GM21526 (cell line): ENCODE data around the gene SEL1L3.

Experiments used
- ATAC-seq: cut with Tn5 transposase; IDR thresholded peaks from one replicate; pipeline ENCODE4 v1.9.1; 2021; ENCODE audit warnings: moderate library complexity; ENCODE audit not compliant: unreplicated experiment, low FRiP score

SEL1L3 gene

DNA sequence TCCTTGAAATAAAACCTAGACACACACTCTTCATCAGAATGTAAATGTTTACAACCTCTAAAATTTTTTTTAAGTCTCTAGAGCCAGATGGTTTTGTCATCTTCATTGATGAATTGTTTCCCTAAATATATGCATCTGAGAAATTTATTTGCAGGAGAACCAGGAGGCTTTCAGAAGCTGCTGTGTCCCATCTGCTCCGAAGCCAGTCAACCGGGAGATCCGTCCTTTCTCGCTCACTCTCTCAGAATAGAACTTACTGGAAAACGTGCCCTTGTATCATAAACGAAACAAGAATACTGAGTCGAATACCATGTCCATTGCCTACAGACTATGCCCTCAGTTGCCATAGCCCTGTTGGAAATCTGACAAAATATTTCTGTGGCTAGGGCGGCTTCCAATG lies 103.7 kb downstream of the SEL1L3 start:
- ATAC-seq, result no peak

DNA sequence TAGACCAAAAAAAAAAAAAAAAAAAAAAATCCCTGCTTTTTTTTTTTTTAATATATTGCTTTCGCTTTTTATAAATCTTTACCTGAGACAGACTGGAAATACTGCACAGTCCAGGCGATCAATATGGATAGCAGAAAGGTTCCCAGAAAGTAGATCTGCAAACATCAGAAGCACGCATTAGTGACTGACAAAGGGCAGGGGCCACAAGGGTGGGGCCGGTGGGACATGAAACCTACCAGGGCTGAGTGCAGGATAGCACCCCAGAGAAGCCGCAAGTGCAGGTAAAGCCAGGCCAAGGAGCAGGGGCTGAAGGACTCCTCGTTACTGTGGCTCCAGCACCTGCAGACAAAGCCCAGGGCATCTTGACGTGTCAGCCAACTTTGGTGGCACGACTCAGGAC lies 105.3 kb downstream of the SEL1L3 start:
- no peak for ATAC-seq

DNA sequence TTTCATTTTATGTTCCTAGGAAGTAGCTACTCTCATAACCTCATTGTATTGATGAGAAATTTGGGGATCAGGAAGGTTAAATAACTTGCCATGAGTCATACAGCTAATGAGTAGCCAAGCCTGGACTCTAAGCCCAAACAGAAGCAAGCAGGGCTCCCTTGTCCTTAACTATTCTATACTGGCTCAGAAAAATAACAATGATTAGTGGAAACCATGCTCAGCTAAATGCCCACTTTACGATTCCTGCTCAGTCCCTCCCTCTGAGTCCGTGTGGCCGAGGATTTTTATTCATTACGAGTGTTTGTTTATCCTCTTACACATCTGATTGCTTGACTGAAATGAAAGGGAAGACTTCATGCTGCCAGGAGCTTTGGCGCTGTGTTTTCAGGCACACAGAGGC lies 106.3 kb downstream of the SEL1L3 start:
- ATAC-seq, result no peak

DNA sequence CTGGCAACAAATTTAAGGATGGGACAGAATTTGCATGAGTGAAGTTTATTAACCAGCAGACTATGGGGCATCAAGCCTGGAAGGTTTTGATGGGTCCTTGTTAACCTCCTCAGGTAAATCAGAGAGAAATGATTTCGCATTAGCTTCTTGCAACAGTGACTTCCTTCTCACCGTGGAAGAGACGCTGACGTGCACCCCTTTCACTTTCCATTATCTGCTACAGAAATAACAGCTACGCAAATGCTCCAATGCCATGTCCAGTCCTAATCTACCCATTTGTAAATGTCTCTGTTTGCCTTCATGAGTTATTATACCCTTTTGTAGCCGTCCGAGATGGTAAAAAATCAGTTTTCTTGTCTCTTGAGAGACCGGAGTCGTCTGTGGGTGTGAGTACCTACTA lies 106.9 kb downstream of the SEL1L3 start:
- no peak for ATAC-seq

DNA sequence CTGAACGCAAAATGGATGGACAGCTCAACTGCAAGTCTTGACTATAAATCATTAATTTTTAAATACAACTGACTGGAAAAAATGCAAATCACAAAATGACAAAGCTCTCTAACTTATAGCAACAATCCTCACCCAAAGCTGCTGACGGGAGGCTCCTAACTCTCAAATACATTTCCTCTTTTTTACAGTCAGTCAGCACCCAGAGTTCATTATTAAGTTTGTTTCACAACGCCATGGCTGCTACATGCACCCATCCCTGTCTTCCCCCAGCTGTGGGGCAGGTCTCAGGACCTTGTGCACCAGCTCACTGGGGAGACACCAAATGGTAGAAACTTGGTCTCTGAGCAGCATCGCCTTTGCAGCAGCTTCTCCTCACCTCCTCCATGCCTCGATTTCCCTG lies 109.5 kb downstream of the SEL1L3 start:
- no peak for ATAC-seq

DNA sequence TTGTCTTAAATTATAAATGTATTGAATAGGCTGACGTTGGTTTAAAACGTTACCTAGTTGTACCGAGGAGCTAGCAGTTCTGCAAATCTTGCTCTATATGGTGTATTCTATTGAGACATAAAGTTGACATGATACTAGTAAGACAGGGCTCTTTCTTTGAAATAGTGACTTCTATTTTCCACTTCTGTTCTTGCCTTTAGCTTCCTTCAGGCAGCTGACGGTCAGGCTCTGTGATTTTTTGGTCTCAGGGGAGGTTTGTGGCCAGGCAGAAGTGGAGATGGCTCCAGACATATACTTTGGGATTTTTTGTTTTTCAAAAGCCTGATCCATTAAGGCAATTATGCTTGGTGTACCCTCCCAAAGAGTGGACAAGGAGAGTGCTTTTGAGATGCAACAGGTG lies 111.9 kb downstream of the SEL1L3 start:
- no peak for ATAC-seq

DNA sequence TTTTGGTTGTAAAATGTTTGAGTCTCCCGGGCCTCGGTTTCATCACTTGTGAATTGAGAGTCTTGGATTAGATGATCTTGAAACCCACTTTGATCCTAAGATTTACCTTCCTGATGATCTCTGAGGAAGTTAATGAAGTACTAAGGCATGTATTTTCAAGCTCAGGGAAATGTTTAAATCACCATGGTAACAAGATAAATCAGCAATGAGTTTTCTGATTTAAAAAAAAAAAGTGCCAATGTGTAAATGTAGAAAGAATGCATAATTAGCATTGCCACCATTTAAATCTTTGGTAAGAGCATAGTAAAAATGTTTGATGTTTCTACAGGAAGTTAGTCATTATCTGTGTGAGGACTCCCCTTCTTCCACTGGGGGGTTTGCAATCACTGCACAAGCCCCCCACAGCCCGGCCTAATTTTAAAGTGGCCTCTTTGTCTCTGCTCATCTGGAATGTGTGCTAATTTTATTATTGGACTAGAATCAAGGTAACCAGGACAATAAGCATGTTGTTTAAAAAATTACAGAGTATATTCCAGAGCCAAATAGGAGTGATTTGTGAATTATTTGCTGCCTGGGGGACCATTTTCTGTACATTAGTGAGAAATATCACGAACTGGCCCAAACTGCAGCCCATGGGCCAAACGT lies 113.5 kb downstream of the SEL1L3 start:
- no peak for ATAC-seq

DNA sequence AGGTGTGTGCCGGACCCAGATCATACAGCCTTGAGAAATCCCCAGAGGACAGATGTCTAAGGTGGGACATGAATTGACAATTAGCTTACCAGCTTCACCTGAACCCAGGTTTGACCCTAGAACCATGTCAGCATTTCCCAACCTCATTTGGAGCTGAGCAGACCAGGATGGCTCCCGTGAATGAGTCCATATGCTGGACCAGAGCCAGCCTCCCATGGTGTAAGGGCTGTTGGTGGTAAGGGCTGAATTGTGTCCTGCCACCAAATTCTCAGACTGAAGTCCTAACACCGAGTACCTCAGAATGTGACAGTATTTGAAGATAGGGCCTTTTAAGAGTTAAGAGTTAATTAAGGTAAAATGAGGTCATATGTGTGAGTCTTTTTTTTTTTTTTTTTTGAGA lies 118.8 kb downstream of the SEL1L3 start:
- no peak for ATAC-seq

DNA sequence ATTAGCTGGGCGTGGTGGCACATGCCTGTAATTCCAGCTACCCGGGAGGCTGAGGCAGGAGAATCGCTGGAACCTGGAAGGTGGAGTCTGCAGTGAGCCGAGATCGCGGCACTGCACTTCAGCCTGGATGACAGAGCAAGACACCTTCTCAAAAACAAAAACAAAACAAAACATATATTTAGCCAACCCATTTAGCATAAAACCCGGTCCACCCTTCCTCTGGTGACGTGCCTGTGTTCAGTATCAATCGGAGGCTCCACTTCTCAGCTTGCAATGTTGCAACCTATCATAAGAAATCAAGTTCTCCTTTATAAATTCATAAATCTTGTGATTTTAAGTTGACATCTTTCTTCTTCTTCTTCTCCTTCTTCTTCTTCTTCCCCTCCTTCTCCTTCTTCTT lies 133.2 kb downstream of the SEL1L3 start:
- no peak for ATAC-seq

DNA sequence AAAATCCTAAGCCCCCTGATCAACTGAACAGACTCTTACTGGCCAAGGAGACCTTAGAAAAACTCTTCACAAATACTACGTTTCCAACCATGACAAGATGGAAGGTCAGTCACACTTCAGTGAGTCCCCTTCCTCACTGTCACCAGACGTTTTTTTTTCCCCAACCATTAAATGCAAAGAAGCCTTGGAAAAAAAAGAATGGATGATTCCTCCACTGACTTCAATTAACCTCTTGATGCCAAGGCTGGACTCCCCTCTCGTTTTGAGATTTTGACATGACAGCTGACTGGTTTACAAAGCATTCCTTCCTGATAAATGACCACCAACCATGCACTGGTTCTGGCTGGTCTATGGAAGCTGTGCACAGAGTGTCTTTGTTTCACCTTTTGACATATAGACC lies 133.9 kb downstream of the SEL1L3 start:
- ATAC-seq, result no peak

DNA sequence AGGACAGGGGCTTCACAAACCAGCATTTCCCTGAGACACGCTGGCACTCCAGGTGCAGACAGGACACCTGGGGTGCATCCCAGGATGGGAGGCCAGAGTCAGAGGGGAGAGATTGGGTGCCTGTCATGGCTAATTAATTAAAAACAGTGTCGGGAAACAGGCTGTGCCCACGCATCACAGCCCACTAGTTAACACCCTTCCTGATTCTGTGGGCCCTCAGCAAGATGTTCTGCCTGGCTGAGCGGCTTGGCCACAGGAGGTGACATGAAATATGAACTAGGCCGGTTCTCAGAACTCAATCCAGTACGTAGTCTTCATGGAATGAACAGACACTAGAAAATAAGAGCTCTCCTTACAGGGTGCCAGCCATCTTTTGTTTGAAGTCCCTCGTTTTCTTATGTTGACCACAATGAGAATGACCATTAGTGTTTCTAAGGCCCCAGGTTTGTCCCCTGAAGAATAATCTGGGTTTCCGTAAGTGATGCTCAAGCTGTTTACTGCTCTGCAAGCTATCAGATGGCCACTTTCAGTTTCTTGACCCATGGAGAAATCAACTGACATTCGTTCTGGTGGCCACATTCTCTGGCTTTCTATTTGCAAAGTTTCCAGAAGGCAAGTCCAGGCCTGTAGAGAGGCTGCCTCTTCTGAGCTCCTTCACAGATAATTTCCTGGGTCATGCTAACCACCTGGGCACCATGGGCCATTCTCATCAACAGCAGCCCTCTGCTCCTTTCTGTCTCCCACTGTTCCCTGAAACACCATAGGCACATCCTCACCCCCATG lies 134.9 kb downstream of the SEL1L3 start:
- ATAC-seq, result no peak

DNA sequence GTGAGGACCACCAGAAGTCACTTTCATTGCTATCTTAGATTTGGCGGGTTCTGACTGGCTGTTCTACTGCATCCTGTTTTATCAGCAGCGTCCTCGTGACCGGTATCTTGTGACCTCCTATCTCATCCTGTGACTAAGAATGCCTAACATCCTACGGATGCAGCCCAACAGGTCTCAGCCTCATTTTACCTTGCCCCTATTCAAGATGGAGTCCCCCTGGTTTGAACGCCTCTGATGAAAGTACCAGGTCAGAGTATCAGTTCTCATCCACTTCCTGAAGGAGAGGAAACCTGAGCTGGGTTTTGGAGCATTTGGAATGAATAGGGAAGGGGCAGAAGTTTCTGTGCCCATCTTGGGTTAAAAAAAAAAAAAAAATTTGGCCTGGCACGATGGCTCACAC lies 136.9 kb downstream of the SEL1L3 start:
- no peak for ATAC-seq

DNA sequence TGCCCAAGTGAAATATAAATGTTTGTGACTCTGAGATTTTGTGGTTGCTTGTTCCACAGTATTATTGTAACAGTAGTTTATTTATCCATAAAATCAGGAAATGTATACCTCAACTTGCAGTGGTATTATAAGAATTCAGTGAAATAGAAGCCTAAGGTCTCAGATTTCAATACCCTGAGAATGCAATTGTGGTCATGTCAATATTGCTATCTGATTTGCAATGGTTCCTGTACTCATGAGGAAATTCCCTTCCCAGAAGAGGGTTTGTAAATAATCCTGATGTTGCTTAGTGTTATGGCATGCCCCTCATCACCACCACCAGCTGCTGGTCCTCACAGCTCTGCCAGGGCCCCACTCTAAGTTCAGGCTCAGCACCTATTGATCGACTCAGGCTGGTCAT lies 139.4 kb downstream of the SEL1L3 start:
- ATAC-seq, result no peak

DNA sequence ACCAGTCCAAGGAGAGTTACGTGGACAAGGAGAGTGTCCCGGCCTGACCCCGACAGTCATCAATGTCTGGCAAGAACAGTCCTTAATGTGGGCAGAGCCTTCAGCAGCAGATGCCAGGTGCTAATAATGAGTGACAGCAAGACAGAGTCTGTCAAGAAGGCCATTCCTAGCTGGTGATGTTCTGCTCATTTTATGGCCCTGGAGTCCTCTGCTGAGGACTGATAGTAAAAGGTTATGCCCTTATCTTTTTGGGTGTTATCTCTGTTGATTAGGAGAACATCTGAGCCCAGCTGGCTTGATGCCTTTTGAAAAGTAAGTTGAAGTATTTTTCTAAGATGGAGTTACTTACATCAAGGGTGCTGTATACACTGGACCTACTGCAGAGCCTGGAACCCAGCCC lies 139.8 kb downstream of the SEL1L3 start:
- ATAC-seq, result no peak

DNA sequence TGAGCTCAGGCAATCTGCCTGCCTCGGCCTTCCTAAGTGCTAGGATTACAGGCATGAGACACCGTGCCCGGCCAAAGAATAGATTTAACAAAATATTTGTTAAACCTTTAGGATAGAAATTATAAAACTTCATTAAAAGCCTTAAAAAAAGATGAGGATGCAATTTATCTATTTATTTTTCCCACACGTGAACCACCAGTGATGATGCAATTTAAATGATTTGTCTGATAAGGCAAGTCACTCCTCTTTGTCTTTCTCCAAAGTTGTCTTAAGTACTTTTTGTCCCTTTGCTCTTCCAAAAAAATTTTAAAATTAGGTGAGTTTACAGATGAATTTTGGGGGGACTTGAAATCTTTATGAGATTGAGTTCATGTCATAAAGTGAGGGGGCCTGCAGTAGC lies 149.0 kb downstream of the SEL1L3 start:
- no peak for ATAC-seq

DNA sequence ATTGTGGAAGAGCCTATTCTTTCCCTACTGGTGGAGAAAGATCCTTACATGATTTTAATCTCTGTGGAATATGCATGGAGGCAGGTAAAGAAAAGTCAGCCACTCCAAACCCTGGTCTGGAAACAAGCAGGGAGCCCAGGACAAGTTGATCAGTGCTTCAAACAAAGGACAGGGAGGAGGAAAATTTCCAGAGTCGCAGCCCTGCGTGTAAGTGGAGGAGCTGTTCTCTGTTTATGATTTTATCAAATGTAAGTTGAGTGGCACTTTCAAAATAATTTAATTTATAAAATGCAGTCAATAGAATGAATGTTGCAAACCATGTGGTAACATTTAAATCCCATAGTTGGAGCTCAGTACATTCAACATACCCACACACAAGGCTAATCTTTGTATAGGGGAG lies 150.2 kb downstream of the SEL1L3 start:
- no peak for ATAC-seq

DNA sequence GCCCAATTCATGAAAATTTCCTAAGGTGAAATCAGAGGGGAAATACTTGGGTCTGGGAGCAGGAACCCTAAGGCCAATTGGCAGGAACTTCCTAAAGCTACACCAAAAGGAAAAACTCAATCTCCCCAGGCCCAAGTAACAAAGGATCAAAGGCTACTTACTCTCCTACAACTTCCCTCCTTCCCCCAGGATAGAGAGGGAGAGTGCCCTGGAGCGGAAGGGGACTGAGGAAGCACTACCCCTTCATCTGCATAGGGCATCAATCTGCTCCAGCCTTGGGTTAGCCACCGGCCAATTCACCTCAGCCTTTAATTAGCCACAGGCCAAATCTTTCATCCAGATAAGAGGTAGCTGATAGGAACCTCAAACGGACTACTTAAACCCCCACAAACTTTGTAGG lies 152.2 kb downstream of the SEL1L3 start:
- no peak for ATAC-seq

DNA sequence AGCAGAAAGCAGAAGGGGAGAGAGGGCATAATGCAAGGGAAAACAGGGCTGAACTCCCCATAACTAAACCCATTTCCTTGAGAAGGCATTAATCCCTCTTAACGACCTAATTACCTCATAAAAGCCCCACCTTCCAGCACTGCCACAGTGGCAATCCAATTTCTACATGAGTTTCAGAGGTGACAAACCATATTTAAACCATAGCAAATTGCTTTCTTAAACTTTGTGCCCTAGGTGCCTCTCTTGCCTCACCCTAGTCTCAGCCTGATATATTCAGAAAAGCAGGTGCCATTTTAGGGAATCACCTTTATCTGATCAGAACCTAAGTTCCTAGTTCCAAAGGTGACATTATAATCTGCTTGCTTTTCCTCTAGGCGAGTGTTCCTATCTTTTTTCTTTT lies 158.3 kb downstream of the SEL1L3 start:
- no peak for ATAC-seq

DNA sequence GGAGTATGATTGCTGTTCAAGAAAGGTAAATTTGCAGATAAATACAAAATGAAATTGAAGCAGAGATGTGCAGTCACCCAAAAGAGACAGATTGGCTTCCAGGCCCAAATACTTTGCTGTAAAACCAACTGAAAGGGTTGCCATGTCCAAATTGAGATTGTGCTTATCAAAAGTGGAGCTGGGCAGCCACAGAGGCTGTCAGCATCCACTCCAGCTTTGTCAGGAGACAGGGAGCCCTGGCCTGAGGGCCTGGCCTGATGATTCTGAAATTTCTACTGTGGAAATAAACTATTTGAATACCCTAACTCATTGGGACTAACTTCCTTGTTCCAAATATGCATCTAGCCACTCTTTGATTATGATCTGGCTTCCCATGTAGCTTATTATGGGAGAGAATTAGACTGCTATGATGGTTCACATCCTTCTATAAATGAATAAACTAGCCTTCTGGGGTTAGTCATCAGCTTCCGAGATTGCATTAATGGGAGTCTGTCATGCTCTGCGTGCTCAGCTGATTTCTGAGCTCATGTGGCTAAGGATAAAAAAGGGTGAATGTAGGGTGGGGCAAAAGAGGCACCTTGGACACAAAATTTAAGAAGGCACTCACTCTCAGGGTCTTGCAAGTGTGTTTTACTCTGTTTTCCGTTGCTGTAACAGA lies 158.9 kb downstream of the SEL1L3 start:
- no peak for ATAC-seq

DNA sequence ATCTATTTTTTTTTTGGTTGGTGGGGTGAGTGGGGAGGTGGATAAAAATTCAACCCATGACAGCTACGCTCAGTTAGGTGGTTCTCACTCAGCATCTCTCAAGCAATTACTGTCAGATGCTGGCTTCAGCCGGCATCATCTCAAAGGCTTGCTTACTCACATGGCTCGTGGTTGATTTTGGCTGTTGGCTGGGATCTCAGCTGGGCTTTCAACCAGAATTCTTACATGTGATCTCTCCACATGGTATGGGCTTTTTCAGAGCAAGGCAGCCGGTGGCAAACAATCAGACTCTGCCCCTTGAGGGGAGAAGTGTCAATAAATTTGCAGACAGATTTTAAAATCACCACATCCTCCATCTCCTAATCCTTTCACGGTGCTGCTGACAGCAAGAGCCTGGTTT lies 159.9 kb downstream of the SEL1L3 start:
- ATAC-seq, result no peak

DNA sequence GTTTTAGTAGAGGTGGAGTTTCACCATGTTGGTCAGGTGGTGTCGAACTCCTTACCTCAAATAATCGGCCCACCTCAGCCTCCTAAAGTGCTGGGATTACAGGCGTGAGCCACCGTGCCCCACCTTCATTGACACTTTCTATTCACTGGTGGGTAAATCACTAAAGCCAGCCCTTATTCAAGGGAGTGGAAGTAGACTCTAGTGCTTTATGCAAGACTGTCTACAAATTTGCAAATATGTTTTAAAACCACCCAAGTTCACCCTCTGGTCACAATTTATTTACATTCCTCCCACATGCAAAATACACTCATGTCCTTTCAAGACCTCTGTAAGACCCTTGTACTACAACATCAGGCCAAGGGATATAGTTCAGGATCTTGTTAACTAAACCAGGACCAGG lies 162.1 kb downstream of the SEL1L3 start:
- no peak for ATAC-seq

DNA sequence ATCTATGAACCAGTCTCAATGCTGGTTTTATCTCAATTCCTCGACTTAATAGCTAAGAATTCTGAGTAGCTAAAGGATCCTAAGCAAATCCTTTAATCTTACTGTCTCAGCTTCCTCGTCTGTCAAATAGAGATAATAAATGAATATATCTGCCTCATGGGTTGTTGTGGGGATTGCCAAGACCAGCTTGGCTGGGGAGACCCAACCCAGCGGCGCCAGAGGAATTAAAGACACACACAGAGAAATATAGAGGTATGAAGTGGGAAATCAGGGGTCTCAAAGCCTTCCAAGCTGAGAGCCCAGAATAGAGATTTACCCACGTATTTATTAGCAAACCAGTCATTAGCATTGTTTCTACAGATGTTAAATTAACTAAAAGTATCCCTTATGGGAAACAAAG lies 165.3 kb downstream of the SEL1L3 start:
- ATAC-seq, result no peak
